OCI-LY7 (cell line): ENCODE measurements around the gene LAMA4.

Experiments used
- EZH2phosphoT487 ChIP-seq: fragments of 200-600 bp; sonication (generic); IDR thresholded peaks from 2 replicates; pipeline ENCODE4 v1.6.1; 2018; ENCODE audit warnings: low read depth, borderline replicate concordance, mild to moderate bottlenecking, mixed run types, antibody characterized with exemption, low read length, moderate library complexity, mixed read lengths
- TF ChIP-seq, protein P1 (sequence below): fragments of 200-600 bp; sonication (generic); conservative IDR thresholded peaks from 2 replicates; pipeline ENCODE4 v1.5.1; 2014; ENCODE audit warnings: mild to moderate bottlenecking, antibody characterized with exemption, low read length, moderate library complexity, mixed read lengths

DNA sequence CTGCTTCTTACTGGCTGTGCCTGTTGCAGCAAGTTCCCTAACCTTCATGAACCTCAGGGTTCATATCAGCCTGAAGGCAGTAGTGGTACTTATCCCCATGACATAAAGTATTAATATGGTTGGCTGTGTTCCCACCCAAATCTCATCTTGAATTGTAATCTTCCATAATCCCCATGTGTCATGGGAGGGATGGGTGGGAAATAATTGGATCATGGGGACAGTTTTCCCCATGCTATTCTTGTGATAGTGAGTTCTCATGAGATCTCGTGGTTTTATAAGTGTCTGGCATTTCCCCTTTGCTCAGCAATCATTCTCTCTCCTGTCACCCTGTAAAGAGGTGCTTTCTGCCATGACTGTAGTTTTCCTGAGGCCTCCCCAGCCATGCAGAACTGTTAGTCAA lies 105.1 kb downstream of the LAMA4 start:
- TF ChIP-seq, protein P1, sequence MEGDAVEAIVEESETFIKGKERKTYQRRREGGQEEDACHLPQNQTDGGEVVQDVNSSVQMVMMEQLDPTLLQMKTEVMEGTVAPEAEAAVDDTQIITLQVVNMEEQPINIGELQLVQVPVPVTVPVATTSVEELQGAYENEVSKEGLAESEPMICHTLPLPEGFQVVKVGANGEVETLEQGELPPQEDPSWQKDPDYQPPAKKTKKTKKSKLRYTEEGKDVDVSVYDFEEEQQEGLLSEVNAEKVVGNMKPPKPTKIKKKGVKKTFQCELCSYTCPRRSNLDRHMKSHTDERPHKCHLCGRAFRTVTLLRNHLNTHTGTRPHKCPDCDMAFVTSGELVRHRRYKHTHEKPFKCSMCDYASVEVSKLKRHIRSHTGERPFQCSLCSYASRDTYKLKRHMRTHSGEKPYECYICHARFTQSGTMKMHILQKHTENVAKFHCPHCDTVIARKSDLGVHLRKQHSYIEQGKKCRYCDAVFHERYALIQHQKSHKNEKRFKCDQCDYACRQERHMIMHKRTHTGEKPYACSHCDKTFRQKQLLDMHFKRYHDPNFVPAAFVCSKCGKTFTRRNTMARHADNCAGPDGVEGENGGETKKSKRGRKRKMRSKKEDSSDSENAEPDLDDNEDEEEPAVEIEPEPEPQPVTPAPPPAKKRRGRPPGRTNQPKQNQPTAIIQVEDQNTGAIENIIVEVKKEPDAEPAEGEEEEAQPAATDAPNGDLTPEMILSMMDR = no peak
- TF ChIP-seq EZH2phosphoT487 = no peak
